ENCODE results near the gene PRSS21. TPM values are rescaled to one million over a fixed set of nuclear protein-coding genes. Genes with fewer than 3 reads are reported as not detected.

PRSS21 gene
- total RNA-seq, 2 experiments from 2014 or later, result not detected

- H3K4me3 Mint-ChIP-seq, result no peak overlapping the region
- Histone ChIP-seq H3K9me3 (ENCODE audit: control insufficient read depth in 1 of 2, insufficient read depth in 1 of 2, low read length in 2 of 2) (peaks cover 0 to 9% of the 10 kb centered on the region in 2 experiments), H3K4me1 (ENCODE audit: insufficient read depth, low read length) (peaks cover 46% of the 10 kb centered on the region), H3K36me3 (ENCODE audit: insufficient read depth, low read length) (no peaks in the 10 kb centered on the region), H3K27me3 (ENCODE audit: control insufficient read depth in 1 of 2, insufficient read depth in 2 of 2, low read length in 2 of 2) (no peaks in the 10 kb centered on the region), H3K27ac (ENCODE audit: low read depth in 1 of 2, low read length in 2 of 2) (no peak overlapping the region), H3K4me3 (ENCODE audit: low read length) (no peak overlapping the region)
- no peaks in the 10 kb centered on the region for H3K36me3 Mint-ChIP-seq (ENCODE audit: low read depth)
- H3K4me1 Mint-ChIP-seq (ENCODE audit: low read depth), result peaks cover 32% of the 10 kb centered on the region
- CTCF ChIA-PET, result interaction anchor here (1.2 to 1.9 kb wide), 6 partner anchors 24 to 87 kb away, joined by 3 to 27 read pairs (median 6); no protein-coding TSS in a partner anchor
- DNase-seq (peak in 1 of 14 experiments; percentile 31), ATAC-seq (ENCODE audit: poor library complexity) (no peak)
- no peak overlapping the region for H3K27ac Mint-ChIP-seq
- H3K9me3 Mint-ChIP-seq, result no peaks in the 10 kb centered on the region
- no peak for TF ChIP-seq CTCF (IDR thresholded peaks at IDR 0.05)
- intact Hi-C loops (cut with DNase I, micrococcal nuclease), result loop anchor here (1.0 kb wide), 3 partner anchors 28 to 87 kb away; no protein-coding TSS in a partner anchor
- POLR2A ChIA-PET, result no interaction called here
- peaks cover 8% of the 10 kb centered on the region for H3K27me3 Mint-ChIP-seq
These were observed 22.8 kb downstream of the PRSS21 start for GRCh38 chr16:2839650-2840450.

DNA sequence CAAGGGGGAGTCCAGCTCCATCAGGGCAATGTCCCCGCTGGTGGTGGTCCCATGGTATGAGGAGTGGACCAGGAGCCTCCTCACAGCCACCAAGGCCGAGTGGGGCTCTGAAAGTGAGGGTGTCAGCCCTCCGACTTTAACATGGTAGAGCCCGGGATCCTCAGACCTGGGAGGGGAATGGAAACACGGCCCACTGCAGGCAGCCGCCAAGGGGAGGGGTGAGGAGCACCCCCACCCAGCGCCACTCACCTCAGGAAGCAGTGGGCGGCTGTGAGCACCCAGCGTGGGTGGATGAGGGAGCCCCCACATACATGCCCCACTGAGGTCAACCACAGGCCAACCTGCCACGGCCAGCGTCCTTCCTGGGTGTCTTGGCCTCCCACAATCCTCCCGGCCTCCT lies 23.9 kb downstream of the PRSS21 start:
- no peaks in the 10 kb centered on the region for H3K9me3 Mint-ChIP-seq
- H3K27ac ChIP-seq (ENCODE audit: low read depth in 1 of 2, low read length in 2 of 2), result no peak overlapping the region
- no peaks in the 10 kb centered on the region for H3K36me3 ChIP-seq (ENCODE audit: insufficient read depth, low read length)
- intact Hi-C loops (cut with DNase I, micrococcal nuclease), result no loop called here
- peaks cover 0 to 9% of the 10 kb centered on the region in 2 experiments for H3K9me3 ChIP-seq (ENCODE audit: control insufficient read depth in 1 of 2, insufficient read depth in 1 of 2, low read length in 2 of 2)
- H3K4me1 Mint-ChIP-seq (ENCODE audit: low read depth), result peaks cover 32% of the 10 kb centered on the region
- ChIA-PET POLR2A (no interaction called here), CTCF (no interaction called here)
- H3K4me3 Mint-ChIP-seq, result no peak overlapping the region
- H3K27ac Mint-ChIP-seq, result no peak overlapping the region
- TF ChIP-seq CTCF (IDR thresholded peaks at IDR 0.05), result no peak
- peaks cover 46% of the 10 kb centered on the region for H3K4me1 ChIP-seq (ENCODE audit: insufficient read depth, low read length)
- H3K4me3 ChIP-seq (ENCODE audit: low read length), result no peak overlapping the region
- H3K27me3 Mint-ChIP-seq, result peaks cover 8% of the 10 kb centered on the region
- H3K36me3 Mint-ChIP-seq (ENCODE audit: low read depth), result no peaks in the 10 kb centered on the region
- ATAC-seq (ENCODE audit: poor library complexity), result no peak
- DNase-seq, result peak in 1 of 14 experiments; percentile 30
- no peaks in the 10 kb centered on the region for H3K27me3 ChIP-seq (ENCODE audit: control insufficient read depth in 1 of 2, insufficient read depth in 2 of 2, low read length in 2 of 2)

GRCh38 chr16:2841606-2842339 lies 24.7 kb downstream of the PRSS21 start:
- TF ChIP-seq CTCF (IDR thresholded peaks at IDR 0.05), result no peak
- intact Hi-C loops (cut with DNase I, micrococcal nuclease), result no loop called here
- ATAC-seq (ENCODE audit: poor library complexity) (peak; percentile 15), DNase-seq (peak in 3 of 14 experiments; percentile 30 to 33 (median 32))
- Histone ChIP-seq H3K9me3 (ENCODE audit: control insufficient read depth in 1 of 2, insufficient read depth in 1 of 2, low read length in 2 of 2) (peaks cover 0 to 9% of the 10 kb centered on the region in 2 experiments), H3K4me3 (ENCODE audit: low read length) (peak overlapping the region; percentile 36), H3K27ac (ENCODE audit: low read depth in 1 of 2, low read length in 2 of 2) (peak overlapping the region; percentile 48 to 76), H3K4me1 (ENCODE audit: insufficient read depth, low read length) (peaks cover 46% of the 10 kb centered on the region), H3K36me3 (ENCODE audit: insufficient read depth, low read length) (no peaks in the 10 kb centered on the region), H3K27me3 (ENCODE audit: control insufficient read depth in 1 of 2, insufficient read depth in 2 of 2, low read length in 2 of 2) (no peaks in the 10 kb centered on the region)
- H3K4me3 Mint-ChIP-seq, result no peak overlapping the region
- no peaks in the 10 kb centered on the region for H3K36me3 Mint-ChIP-seq (ENCODE audit: low read depth)
- H3K27ac Mint-ChIP-seq, result peak overlapping the region; percentile 69
- H3K27me3 Mint-ChIP-seq, result peaks cover 8% of the 10 kb centered on the region
- POLR2A ChIA-PET, result interaction anchor here (1.2 to 1.8 kb wide), 2 partner anchors 26 to 41 kb away, joined by 4 to 8 read pairs; partner anchors contain the start of gene FLYWCH2
- no peaks in the 10 kb centered on the region for H3K9me3 Mint-ChIP-seq
- peaks cover 32% of the 10 kb centered on the region for H3K4me1 Mint-ChIP-seq (ENCODE audit: low read depth)
- CTCF ChIA-PET, result interaction anchor here (1.7 kb wide), 1 partner anchor 26 kb away, joined by 12 read pairs; no protein-coding TSS in a partner anchor
